HUES6 (cell line): ENCODE data around the gene DIP2C.

Experiments
- H3K27ac ChIP-seq: 2 replicates; pipeline ENCODE4 v1.7.0; 2013; ENCODE audit warnings: low read depth, mild to moderate bottlenecking, low read length, inconsistent platforms
- H3K27me3 ChIP-seq: 2 replicates; pipeline ENCODE4 v1.6.1; 2013; ENCODE audit warnings: low read length; ENCODE audit not compliant: control insufficient read depth, insufficient read depth
- H3K36me3 ChIP-seq: 2 replicates; pipeline ENCODE4 v1.6.1; 2013; ENCODE audit warnings: low read length; ENCODE audit not compliant: control insufficient read depth, insufficient read depth
- H3K4me1 ChIP-seq: 2 replicates; pipeline ENCODE4 v1.6.1; 2013; ENCODE audit warnings: low read length; ENCODE audit not compliant: control insufficient read depth, insufficient read depth
- H3K4me3 ChIP-seq: 2 replicates; pipeline ENCODE4 v1.5.1; 2013; ENCODE audit warnings: low read depth, low read length
- H3K9ac ChIP-seq: one replicate; pipeline ENCODE4 v1.6.1; 2013; ENCODE audit warnings: mild to moderate bottlenecking, low read length
- H3K9me3 ChIP-seq: 2 replicates; pipeline ENCODE4 v1.6.1; 2013; ENCODE audit warnings: low read depth, low read length; ENCODE audit not compliant: control insufficient read depth, insufficient read depth

DIP2C gene

GRCh38 chr10:279655-280054, 409.8 kb downstream of the DIP2C start:
- Histone ChIP-seq H3K4me3 (no peak overlapping the region), H3K4me1 (no peaks in the 10 kb centered on the region), H3K9me3 (no peaks in the 10 kb centered on the region), H3K27me3 (no peaks in the 10 kb centered on the region), H3K9ac (no peak overlapping the region), H3K27ac (no peak overlapping the region), H3K36me3 (peaks cover 2% of the 10 kb centered on the region; the same call in 1 of the 2 replicates)

GRCh38 chr10:279232-279631, 410.2 kb downstream of the DIP2C start:
- peaks cover 2% of the 10 kb centered on the region; the same call in 1 of the 2 replicates for H3K36me3 ChIP-seq
- no peak overlapping the region for H3K27ac ChIP-seq
- H3K9ac ChIP-seq = no peak overlapping the region
- H3K9me3 ChIP-seq = no peaks in the 10 kb centered on the region
- H3K4me3 ChIP-seq = no peak overlapping the region
- H3K27me3 ChIP-seq = no peaks in the 10 kb centered on the region
- no peaks in the 10 kb centered on the region for H3K4me1 ChIP-seq

- no peaks in the 10 kb centered on the region for H3K27me3 ChIP-seq
- H3K27ac ChIP-seq = no peak overlapping the region
- peaks cover 2% of the 10 kb centered on the region; the same call in 1 of the 2 replicates for H3K36me3 ChIP-seq
These were observed 410.8 kb downstream of the DIP2C start for GRCh38 chr10:278707-279106.

GRCh38 chr10:277963-278362, 411.5 kb downstream of the DIP2C start:
- Histone ChIP-seq H3K9me3 (no peaks in the 10 kb centered on the region), H3K4me3 (no peak overlapping the region), H3K4me1 (no peaks in the 10 kb centered on the region), H3K9ac (no peak overlapping the region), H3K36me3 (peaks cover 2% of the 10 kb centered on the region; the same call in 1 of the 2 replicates), H3K27me3 (no peaks in the 10 kb centered on the region), H3K27ac (no peak overlapping the region)

More at GRCh38 chr10:278707-279106, 410.8 kb downstream of the DIP2C start:
- Histone ChIP-seq H3K4me1 (no peaks in the 10 kb centered on the region), H3K4me3 (no peak overlapping the region), H3K9ac (no peak overlapping the region), H3K9me3 (no peaks in the 10 kb centered on the region)

- Histone ChIP-seq H3K27ac (no peak overlapping the region), H3K36me3 (no peaks in the 10 kb centered on the region), H3K4me1 (no peaks in the 10 kb centered on the region), H3K27me3 (no peaks in the 10 kb centered on the region), H3K9ac (no peak overlapping the region), H3K9me3 (no peaks in the 10 kb centered on the region), H3K4me3 (no peak overlapping the region)
These were observed 413.8 kb downstream of the DIP2C start for GRCh38 chr10:275680-276079.

GRCh38 chr10:274866-275265, 414.6 kb downstream of the DIP2C start:
- H3K9me3 ChIP-seq = no peaks in the 10 kb centered on the region
- H3K9ac ChIP-seq = no peak overlapping the region
- H3K27me3 ChIP-seq = no peaks in the 10 kb centered on the region
- H3K4me3 ChIP-seq = no peak overlapping the region
- no peaks in the 10 kb centered on the region for H3K4me1 ChIP-seq
- no peaks in the 10 kb centered on the region for H3K36me3 ChIP-seq
- H3K27ac ChIP-seq = no peak overlapping the region

GRCh38 chr10:273088-273487, 416.4 kb downstream of the DIP2C start:
- H3K27me3 ChIP-seq = no peaks in the 10 kb centered on the region
- H3K36me3 ChIP-seq = no peaks in the 10 kb centered on the region
- H3K4me1 ChIP-seq = peaks cover 3% of the 10 kb centered on the region; the same call in 1 of the 2 replicates
- H3K4me3 ChIP-seq = no peak overlapping the region
- no peak overlapping the region for H3K9ac ChIP-seq
- H3K27ac ChIP-seq = no peak overlapping the region
- H3K9me3 ChIP-seq = no peaks in the 10 kb centered on the region

GRCh38 chr10:271722-272121, 417.7 kb downstream of the DIP2C start:
- no peak overlapping the region for H3K9ac ChIP-seq
- no peaks in the 10 kb centered on the region for H3K36me3 ChIP-seq
- H3K4me3 ChIP-seq = no peak overlapping the region
- no peaks in the 10 kb centered on the region for H3K9me3 ChIP-seq
- peaks cover 3% of the 10 kb centered on the region; the same call in 1 of the 2 replicates for H3K4me1 ChIP-seq
- H3K27ac ChIP-seq = no peak overlapping the region
- no peaks in the 10 kb centered on the region for H3K27me3 ChIP-seq

- Histone ChIP-seq H3K9me3 (no peaks in the 10 kb centered on the region), H3K36me3 (no peaks in the 10 kb centered on the region), H3K4me3 (no peak overlapping the region), H3K4me1 (peaks cover 3% of the 10 kb centered on the region; the same call in 1 of the 2 replicates), H3K27ac (no peak overlapping the region), H3K27me3 (no peaks in the 10 kb centered on the region), H3K9ac (no peak overlapping the region)
These were observed 418.3 kb downstream of the DIP2C start for GRCh38 chr10:271201-271600.

GRCh38 chr10:269440-270074, 419.9 kb downstream of the DIP2C start:
- H3K36me3 ChIP-seq = no peaks in the 10 kb centered on the region
- H3K4me3 ChIP-seq = no peak overlapping the region
- no peaks in the 10 kb centered on the region for H3K27me3 ChIP-seq
- H3K9me3 ChIP-seq = no peaks in the 10 kb centered on the region
- no peak overlapping the region for H3K9ac ChIP-seq
- no peak overlapping the region for H3K27ac ChIP-seq
- H3K4me1 ChIP-seq = peaks cover 3% of the 10 kb centered on the region; the same call in 1 of the 2 replicates

GRCh38 chr10:267705-268104, 421.8 kb downstream of the DIP2C start:
- H3K4me3 ChIP-seq = no peak overlapping the region
- no peak overlapping the region for H3K27ac ChIP-seq
- H3K27me3 ChIP-seq = no peaks in the 10 kb centered on the region
- no peak overlapping the region for H3K9ac ChIP-seq
- peaks cover 3% of the 10 kb centered on the region; the same call in 1 of the 2 replicates for H3K4me1 ChIP-seq
- no peaks in the 10 kb centered on the region for H3K36me3 ChIP-seq
- H3K9me3 ChIP-seq = no peaks in the 10 kb centered on the region
